HepG2 (cell line): ENCODE data around the gene ITIH1. TPM values are rescaled to one million over a fixed set of nuclear protein-coding genes. Genes with fewer than 3 reads are reported as not detected.

ENCODE experiments used
- AGO1 ChIP-seq: fragments of 200-400 bp; formaldehyde crosslinking; IDR thresholded peaks from 2 replicates; pipeline ENCODE4 v1.6.1; 2017; ENCODE audit warnings: mild to moderate bottlenecking, low read depth, low read length, moderate library complexity; ENCODE audit not compliant: poor library complexity, severe bottlenecking
- AKAP8 ChIP-seq: sonication (generic); formaldehyde crosslinking; IDR thresholded peaks from 2 replicates; pipeline ENCODE4 v1.5.1; 2020; ENCODE audit warnings: mild to moderate bottlenecking, missing genetic modification reagents
- FLYWCH1 ChIP-seq: sonication (generic); formaldehyde crosslinking; IDR thresholded peaks from 2 replicates; pipeline ENCODE4 v1.8.1; 2023; ENCODE audit warnings: mild to moderate bottlenecking, missing genetic modification reagents
- FOXK1 ChIP-seq: sonication (generic); formaldehyde crosslinking; IDR thresholded peaks from 2 replicates; pipeline ENCODE4 v1.4.0; 2020; ENCODE audit warnings: low read depth, missing genetic modification reagents, borderline replicate concordance
- HOXA7 ChIP-seq: sonication (generic); formaldehyde crosslinking; IDR thresholded peaks from 2 replicates; pipeline ENCODE4 v1.8.1; 2022; ENCODE audit warnings: mild to moderate bottlenecking, missing genetic modification reagents, moderate library complexity
- JDP2 ChIP-seq: sonication (generic); formaldehyde crosslinking; IDR thresholded peaks from 2 replicates; pipeline ENCODE4 v1.8.1; 2022; ENCODE audit warnings: missing genetic modification reagents, borderline replicate concordance
- MXD1 ChIP-seq: sonication (generic); formaldehyde crosslinking; IDR thresholded peaks from 2 replicates; pipeline ENCODE4 v1.4.0; 2020; ENCODE audit warnings: mild to moderate bottlenecking, missing genetic modification reagents
- PAF1 ChIP-seq: IDR thresholded peaks from 2 replicates; pipeline ENCODE4 v1.6.1; 2016; ENCODE audit warnings: missing genetic modification reagents, missing compliant biosample characterization
- RELA ChIP-seq: sonication (generic); formaldehyde crosslinking; IDR thresholded peaks from 2 replicates; pipeline ENCODE4 v1.4.0; 2020; ENCODE audit warnings: missing genetic modification reagents
- SYNCRIP ChIP-seq: fragments of 200-400 bp; formaldehyde crosslinking; IDR thresholded peaks from 2 replicates; pipeline ENCODE4 v1.6.1; 2018; ENCODE audit warnings: mild to moderate bottlenecking, low read depth, low read length; ENCODE audit not compliant: insufficient read depth
- TCF12 ChIP-seq, 2 experiments: fragments of 450-650 bp in 1 of 2; sonication (generic) in 1 of 2; formaldehyde crosslinking in 1 of 2; IDR thresholded peaks; 2 replicates each; pipeline versions ENCODE4 v1.6.1 to v1.8.0; 2017 to 2022; ENCODE audit warnings: antibody characterized with exemption in 1 of 2, mild to moderate bottlenecking in 1 of 2, missing genetic modification reagents in 1 of 2, moderate library complexity in 1 of 2
- TSC22D2 ChIP-seq: sonication (generic); formaldehyde crosslinking; IDR thresholded peaks from 2 replicates; pipeline ENCODE4 v1.5.1; 2020; ENCODE audit warnings: missing genetic modification reagents, mild to moderate bottlenecking, borderline replicate concordance
- UBTF ChIP-seq: sonication (generic); formaldehyde crosslinking; IDR thresholded peaks from 2 replicates; pipeline ENCODE4 v1.4.0; 2020; ENCODE audit warnings: mild to moderate bottlenecking, missing genetic modification reagents
- ZBTB39 ChIP-seq: sonication (generic); formaldehyde crosslinking; IDR thresholded peaks from 2 replicates; pipeline ENCODE4 v1.5.0; 2020; ENCODE audit warnings: missing genetic modification reagents
- ZNF138 ChIP-seq: sonication (generic); formaldehyde crosslinking; IDR thresholded peaks from 2 replicates; pipeline ENCODE4 v1.5.0; 2020; ENCODE audit warnings: mild to moderate bottlenecking, low read depth, missing genetic modification reagents
- ZNF260 ChIP-seq: sonication (generic); formaldehyde crosslinking; IDR thresholded peaks from 2 replicates; pipeline ENCODE4 v1.4.0; 2020; ENCODE audit warnings: missing genetic modification reagents, low read depth, mild to moderate bottlenecking, borderline replicate concordance
- ZNF274 ChIP-seq: sonication (generic); formaldehyde crosslinking; IDR thresholded peaks from 2 replicates; pipeline ENCODE4 v1.5.1; 2020; ENCODE audit warnings: mild to moderate bottlenecking, missing genetic modification reagents
- ZNF331 ChIP-seq: sonication (generic); formaldehyde crosslinking; IDR thresholded peaks from 2 replicates; pipeline ENCODE4 v1.4.0; 2020; ENCODE audit warnings: missing genetic modification reagents
- ZNF607 ChIP-seq: sonication (generic); formaldehyde crosslinking; IDR thresholded peaks from 2 replicates; pipeline ENCODE4 v1.5.1; 2020; ENCODE audit warnings: missing genetic modification reagents, mild to moderate bottlenecking, borderline replicate concordance
- ZNF788 ChIP-seq: sonication (generic); formaldehyde crosslinking; IDR thresholded peaks from 2 replicates; pipeline ENCODE4 v1.5.0; 2020; ENCODE audit warnings: mild to moderate bottlenecking, missing genetic modification reagents, borderline replicate concordance
- ZNF816 ChIP-seq: sonication (generic); formaldehyde crosslinking; IDR thresholded peaks from 2 replicates; pipeline ENCODE4 v1.8.0; 2022; ENCODE audit warnings: missing genetic modification reagents, mild to moderate bottlenecking, borderline replicate concordance
- ZSCAN5A ChIP-seq: sonication (generic); formaldehyde crosslinking; IDR thresholded peaks from 2 replicates; pipeline ENCODE4 v1.8.0; 2022; ENCODE audit warnings: mild to moderate bottlenecking, missing genetic modification reagents, borderline replicate concordance
- polyA plus RNA-seq, 8 experiments: library from polyadenylated mRNA; depleted of rRNA in 3 of 8; stranded (reverse) in 7 of 8; unstranded in 1 of 8; fragments of >200 nt; fragmentation: Illumina TruSeq in 4 of 8; extraction: Trizol in 4 of 8; gene quantifications; 2 replicates each; pipeline versions ENCODE4 v1.2.1 to v1.2.3, GENCODE V29; 2011 to 2016; ENCODE audit warnings: low read depth in 4 of 8, missing spikeins in 1 of 8, mixed read lengths in 1 of 8; ENCODE audit not compliant: insufficient read depth in 1 of 8
- total RNA-seq, 5 experiments: library from RNA; depleted of rRNA; stranded (reverse); fragments of >200 nt; fragmentation: Illumina TruSeq; extraction: Trizol; gene quantifications; 2 replicates each; pipeline ENCODE4 v1.2.3, GENCODE V29; 2016; ENCODE audit warnings: low read depth in 1 of 5
- TF ChIP-seq, protein P1 (sequence below): IDR thresholded peaks from 2 replicates; pipeline ENCODE4 v1.6.1; 2016; ENCODE audit warnings: low read depth, control low read depth

Gene ITIH1
- total and polyA plus RNA-seq, 2 of the 13 experiments (the other 11 are each of a cell fraction or from before 2014, with no cell fraction given) = 12.3 to 19.6 TPM

GRCh38 chr3:52792413-52792812, 15.0 kb downstream of the ITIH1 start (continued):
- TF ChIP-seq TCF12 (IDR thresholded peaks at IDR 0.05) = no peak
- TF ChIP-seq TCF12 (CRISPR knock-in tag; IDR thresholded peaks at IDR 0.05) = no peak
- no peak for TF ChIP-seq ZNF138 (CRISPR knock-in tag)
- no peak for TF ChIP-seq UBTF (CRISPR knock-in tag)
- TF ChIP-seq SYNCRIP = no peak
- no peak for TF ChIP-seq ZSCAN5A (CRISPR knock-in tag)
- no peak for TF ChIP-seq ZNF816 (CRISPR knock-in tag)
- no peak for TF ChIP-seq FLYWCH1 (CRISPR knock-in tag)
- no peak for TF ChIP-seq PAF1 (CRISPR knock-in tag)
- TF ChIP-seq AGO1 = no peak
- no peak for TF ChIP-seq JDP2 (CRISPR knock-in tag)
- no peak for TF ChIP-seq RELA (CRISPR knock-in tag)
- TF ChIP-seq ZNF788 = no peak
- TF ChIP-seq FOXK1 (CRISPR knock-in tag) = no peak
- no peak for TF ChIP-seq MXD1 (CRISPR knock-in tag)
- TF ChIP-seq, protein P1, sequence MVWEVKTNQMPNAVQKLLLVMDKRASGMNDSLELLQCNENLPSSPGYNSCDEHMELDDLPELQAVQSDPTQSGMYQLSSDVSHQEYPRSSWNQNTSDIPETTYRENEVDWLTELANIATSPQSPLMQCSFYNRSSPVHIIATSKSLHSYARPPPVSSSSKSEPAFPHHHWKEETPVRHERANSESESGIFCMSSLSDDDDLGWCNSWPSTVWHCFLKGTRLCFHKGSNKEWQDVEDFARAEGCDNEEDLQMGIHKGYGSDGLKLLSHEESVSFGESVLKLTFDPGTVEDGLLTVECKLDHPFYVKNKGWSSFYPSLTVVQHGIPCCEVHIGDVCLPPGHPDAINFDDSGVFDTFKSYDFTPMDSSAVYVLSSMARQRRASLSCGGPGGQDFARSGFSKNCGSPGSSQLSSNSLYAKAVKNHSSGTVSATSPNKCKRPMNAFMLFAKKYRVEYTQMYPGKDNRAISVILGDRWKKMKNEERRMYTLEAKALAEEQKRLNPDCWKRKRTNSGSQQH (CRISPR knock-in tag) = no peak
- no peak for TF ChIP-seq ZBTB39 (CRISPR knock-in tag)
- 0 out of 2 replicates have a peak, but pooled peaks have one; percentile 27 for TF ChIP-seq AKAP8 (CRISPR knock-in tag)
- 0 out of 2 replicates have a peak, but pooled peaks have one; percentile 20 for TF ChIP-seq ZNF274 (CRISPR knock-in tag)
- TF ChIP-seq TSC22D2 (CRISPR knock-in tag) = no peak
- TF ChIP-seq ZNF260 (CRISPR knock-in tag) = no peak
- peak; percentile 44; the same call in 1 of the 2 replicates for TF ChIP-seq ZNF331 (CRISPR knock-in tag)
- no peak for TF ChIP-seq ZNF607
- no peak for TF ChIP-seq HOXA7
